Measurements from ENCODE around the gene NUP210. TPM values are rescaled to one million over a fixed set of nuclear protein-coding genes. Genes with fewer than 3 reads are reported as not detected.

The NUP210 gene
- total and polyA plus RNA-seq, 2 of the 13 experiments (the other 11 are each of a cell fraction or from before 2014, with no cell fraction given) = 31.6 to 35.2 TPM

DNA sequence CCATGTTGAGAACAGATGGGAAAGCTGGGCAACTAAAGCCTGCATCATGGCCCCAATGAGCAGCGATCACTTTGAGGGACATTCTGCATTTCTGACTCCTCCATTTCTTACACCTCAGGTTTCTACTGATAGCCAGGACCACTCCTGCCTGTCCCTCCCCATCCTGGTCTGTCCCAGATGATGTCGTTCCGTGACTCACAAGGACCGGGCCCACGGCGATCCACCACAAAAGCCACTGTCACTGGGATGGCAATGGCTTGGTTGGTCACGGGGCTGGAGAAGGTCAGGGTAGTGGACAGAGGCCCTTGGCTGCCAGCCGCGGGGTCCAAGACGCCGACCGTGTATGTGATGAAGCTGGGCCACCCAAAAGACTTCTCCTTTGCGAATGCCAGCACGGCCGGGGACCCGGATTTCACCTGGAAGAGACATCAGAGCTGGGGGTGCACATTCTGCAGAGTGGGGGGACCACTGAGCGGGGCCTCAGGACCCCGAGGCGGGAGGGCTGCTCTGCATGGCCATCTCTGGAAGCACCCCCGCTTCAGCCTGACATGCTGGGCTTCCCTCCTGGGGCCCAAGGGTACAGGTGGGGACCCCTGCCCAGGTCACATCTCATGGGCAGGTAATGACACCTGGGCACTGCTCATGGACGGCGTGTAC, 100.4 kb downstream of the NUP210 start (continued):
- TF ChIP-seq, protein P1, sequence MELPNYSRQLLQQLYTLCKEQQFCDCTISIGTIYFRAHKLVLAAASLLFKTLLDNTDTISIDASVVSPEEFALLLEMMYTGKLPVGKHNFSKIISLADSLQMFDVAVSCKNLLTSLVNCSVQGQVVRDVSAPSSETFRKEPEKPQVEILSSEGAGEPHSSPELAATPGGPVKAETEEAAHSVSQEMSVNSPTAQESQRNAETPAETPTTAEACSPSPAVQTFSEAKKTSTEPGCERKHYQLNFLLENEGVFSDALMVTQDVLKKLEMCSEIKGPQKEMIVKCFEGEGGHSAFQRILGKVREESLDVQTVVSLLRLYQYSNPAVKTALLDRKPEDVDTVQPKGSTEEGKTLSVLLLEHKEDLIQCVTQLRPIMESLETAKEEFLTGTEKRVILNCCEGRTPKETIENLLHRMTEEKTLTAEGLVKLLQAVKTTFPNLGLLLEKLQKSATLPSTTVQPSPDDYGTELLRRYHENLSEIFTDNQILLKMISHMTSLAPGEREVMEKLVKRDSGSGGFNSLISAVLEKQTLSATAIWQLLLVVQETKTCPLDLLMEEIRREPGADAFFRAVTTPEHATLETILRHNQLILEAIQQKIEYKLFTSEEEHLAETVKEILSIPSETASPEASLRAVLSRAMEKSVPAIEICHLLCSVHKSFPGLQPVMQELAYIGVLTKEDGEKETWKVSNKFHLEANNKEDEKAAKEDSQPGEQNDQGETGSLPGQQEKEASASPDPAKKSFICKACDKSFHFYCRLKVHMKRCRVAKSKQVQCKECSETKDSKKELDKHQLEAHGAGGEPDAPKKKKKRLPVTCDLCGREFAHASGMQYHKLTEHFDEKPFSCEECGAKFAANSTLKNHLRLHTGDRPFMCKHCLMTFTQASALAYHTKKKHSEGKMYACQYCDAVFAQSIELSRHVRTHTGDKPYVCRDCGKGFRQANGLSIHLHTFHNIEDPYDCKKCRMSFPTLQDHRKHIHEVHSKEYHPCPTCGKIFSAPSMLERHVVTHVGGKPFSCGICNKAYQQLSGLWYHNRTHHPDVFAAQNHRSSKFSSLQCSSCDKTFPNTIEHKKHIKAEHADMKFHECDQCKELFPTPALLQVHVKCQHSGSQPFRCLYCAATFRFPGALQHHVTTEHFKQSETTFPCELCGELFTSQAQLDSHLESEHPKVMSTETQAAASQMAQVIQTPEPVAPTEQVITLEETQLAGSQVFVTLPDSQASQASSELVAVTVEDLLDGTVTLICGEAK (IDR thresholded peaks at IDR 0.05) = no peak
- TF ChIP-seq, protein P1 (CRISPR knock-in tag; IDR thresholded peaks at IDR 0.05) = no peak
- TF ChIP-seq, protein P2, sequence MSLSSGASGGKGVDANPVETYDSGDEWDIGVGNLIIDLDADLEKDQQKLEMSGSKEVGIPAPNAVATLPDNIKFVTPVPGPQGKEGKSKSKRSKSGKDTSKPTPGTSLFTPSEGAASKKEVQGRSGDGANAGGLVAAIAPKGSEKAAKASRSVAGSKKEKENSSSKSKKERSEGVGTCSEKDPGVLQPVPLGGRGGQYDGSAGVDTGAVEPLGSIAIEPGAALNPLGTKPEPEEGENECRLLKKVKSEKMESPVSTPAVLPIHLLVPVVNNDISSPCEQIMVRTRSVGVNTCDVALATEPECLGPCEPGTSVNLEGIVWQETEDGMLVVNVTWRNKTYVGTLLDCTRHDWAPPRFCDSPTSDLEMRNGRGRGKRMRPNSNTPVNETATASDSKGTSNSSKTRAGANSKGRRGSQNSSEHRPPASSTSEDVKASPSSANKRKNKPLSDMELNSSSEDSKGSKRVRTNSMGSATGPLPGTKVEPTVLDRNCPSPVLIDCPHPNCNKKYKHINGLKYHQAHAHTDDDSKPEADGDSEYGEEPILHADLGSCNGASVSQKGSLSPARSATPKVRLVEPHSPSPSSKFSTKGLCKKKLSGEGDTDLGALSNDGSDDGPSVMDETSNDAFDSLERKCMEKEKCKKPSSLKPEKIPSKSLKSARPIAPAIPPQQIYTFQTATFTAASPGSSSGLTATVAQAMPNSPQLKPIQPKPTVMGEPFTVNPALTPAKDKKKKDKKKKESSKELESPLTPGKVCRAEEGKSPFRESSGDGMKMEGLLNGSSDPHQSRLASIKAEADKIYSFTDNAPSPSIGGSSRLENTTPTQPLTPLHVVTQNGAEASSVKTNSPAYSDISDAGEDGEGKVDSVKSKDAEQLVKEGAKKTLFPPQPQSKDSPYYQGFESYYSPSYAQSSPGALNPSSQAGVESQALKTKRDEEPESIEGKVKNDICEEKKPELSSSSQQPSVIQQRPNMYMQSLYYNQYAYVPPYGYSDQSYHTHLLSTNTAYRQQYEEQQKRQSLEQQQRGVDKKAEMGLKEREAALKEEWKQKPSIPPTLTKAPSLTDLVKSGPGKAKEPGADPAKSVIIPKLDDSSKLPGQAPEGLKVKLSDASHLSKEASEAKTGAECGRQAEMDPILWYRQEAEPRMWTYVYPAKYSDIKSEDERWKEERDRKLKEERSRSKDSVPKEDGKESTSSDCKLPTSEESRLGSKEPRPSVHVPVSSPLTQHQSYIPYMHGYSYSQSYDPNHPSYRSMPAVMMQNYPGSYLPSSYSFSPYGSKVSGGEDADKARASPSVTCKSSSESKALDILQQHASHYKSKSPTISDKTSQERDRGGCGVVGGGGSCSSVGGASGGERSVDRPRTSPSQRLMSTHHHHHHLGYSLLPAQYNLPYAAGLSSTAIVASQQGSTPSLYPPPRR (CRISPR knock-in tag; IDR thresholded peaks at IDR 0.05; ENCODE audit: borderline replicate concordance) = no peak

Data from HepG2 (cell line).